Activated CD4-positive, alpha-beta T cell treated with anti-CD3 and anti-CD28 coated beads for 36 hours (primary cell): ENCODE measurements around the gene CFAP92. TPM values are rescaled to one million over a fixed set of nuclear protein-coding genes. Genes with fewer than 3 reads are reported as not detected.
"Not testable (repeated sequence)": the region's sequence is repeated elsewhere in the genome, so short reads cannot be mapped to it uniquely, and the experiment has no call there.

ENCODE experiments used
- ATAC-seq: fragments of 200-7000 bp; cut with Tn5 transposase; one replicate; pipeline ENCODE4 v1.10.0; 2021; ENCODE audit warnings: mild to moderate bottlenecking, moderate library complexity
- CTCF ChIA-PET: fragments of 350-600 bp; sonication (Branson Sonifier 250); formaldehyde crosslinking; loops from one replicate; lab custom pipeline; 2021; ENCODE audit warnings: antibody characterized with exemption; lab: Charles Lee
- POLR2A ChIA-PET: fragments of 350-600 bp; sonication (Branson Sonifier 250); formaldehyde crosslinking; loops from one replicate; lab custom pipeline; 2021; ENCODE audit warnings: antibody characterized with exemption, inconsistent platforms; lab: Charles Lee
- DNase-seq: peaks from one replicate; pipeline ENCODE4 v3.0.0-alpha.2; 2020
- H3K27ac Mint-ChIP-seq: one replicate; pipeline ENCODE4 v1.8.0; 2021; ENCODE audit warnings: mixed read lengths
- H3K27me3 Mint-ChIP-seq: one replicate; pipeline ENCODE4 v1.8.0; 2021; ENCODE audit warnings: mixed read lengths
- H3K36me3 Mint-ChIP-seq: one replicate; pipeline ENCODE4 v1.8.0; 2021; ENCODE audit warnings: low read depth, mixed read lengths
- H3K4me1 Mint-ChIP-seq: one replicate; pipeline ENCODE4 v1.8.0; 2021; ENCODE audit warnings: mixed read lengths
- H3K4me3 Mint-ChIP-seq: one replicate; pipeline ENCODE4 v1.8.0; 2021; ENCODE audit warnings: mild to moderate bottlenecking, moderate library complexity, mixed read lengths
- H3K9me3 Mint-ChIP-seq: one replicate; pipeline ENCODE4 v1.8.0; 2021; ENCODE audit warnings: low read depth, mixed read lengths
- intact Hi-C, 2 experiments: fragments of 100-400 bp; cut with DNase I in 1 of 2; cut with micrococcal nuclease in 1 of 2; formaldehyde crosslinking; loops; one replicate each; pipeline versions ENCODE4 v1.14.2 to v1.15.1; 2022 to 2024; cut with DNase I, micrococcal nuclease
- total RNA-seq, 2 experiments: library from RNA; stranded (reverse); gene quantifications; one replicate each; pipeline ENCODE4 v1.2.3, GENCODE V29; 2021

CFAP92 gene
- total RNA-seq, 2 experiments from 2014 or later, result 0.64 to 0.88 TPM

DNA sequence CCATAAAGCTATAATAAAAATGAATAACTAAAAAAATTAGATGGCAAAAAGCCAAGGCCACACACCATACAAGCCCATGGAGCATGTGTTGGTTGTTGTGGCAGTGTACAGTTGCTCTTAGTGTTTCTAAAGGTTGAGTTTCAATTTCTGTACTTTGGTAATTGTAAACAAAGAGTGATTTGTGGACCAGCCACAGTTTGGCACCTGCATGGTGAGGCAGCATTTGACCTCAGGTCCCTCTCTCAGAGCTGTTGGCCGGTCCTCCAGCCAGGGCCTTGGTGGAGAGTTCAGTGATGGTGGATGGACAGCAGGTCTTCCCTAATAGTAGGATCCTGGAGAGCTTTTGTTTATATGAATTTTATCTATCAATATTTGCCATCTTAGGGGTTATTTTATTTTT, 108.9 kb downstream of the CFAP92 start:
- DNase-seq, result no peak
- POLR2A ChIA-PET, result interaction anchor here (0.6 to 1.0 kb wide), 2 partner anchors 19 to 212 kb away, joined by 5 to 9 read pairs; no protein-coding TSS in a partner anchor
- intact Hi-C loops, result loop anchor here in 1 of 2 experiments (5.0 kb wide), 1 partner anchor 222 kb away; no protein-coding TSS in a partner anchor
- CTCF ChIA-PET, result interaction anchor here (1.0 to 1.3 kb wide), 3 partner anchors 10 to 125 kb away, joined by 3 to 5 read pairs (median 4); no protein-coding TSS in a partner anchor
- no peak for ATAC-seq
- Mint-ChIP-seq H3K27ac (peak overlapping the region; percentile 42), H3K36me3 (peaks cover 39% of the 10 kb centered on the region), H3K9me3 (no peaks in the 10 kb centered on the region), H3K27me3 (no peaks in the 10 kb centered on the region), H3K4me1 (peaks cover 42% of the 10 kb centered on the region), H3K4me3 (no peak overlapping the region)

DNA sequence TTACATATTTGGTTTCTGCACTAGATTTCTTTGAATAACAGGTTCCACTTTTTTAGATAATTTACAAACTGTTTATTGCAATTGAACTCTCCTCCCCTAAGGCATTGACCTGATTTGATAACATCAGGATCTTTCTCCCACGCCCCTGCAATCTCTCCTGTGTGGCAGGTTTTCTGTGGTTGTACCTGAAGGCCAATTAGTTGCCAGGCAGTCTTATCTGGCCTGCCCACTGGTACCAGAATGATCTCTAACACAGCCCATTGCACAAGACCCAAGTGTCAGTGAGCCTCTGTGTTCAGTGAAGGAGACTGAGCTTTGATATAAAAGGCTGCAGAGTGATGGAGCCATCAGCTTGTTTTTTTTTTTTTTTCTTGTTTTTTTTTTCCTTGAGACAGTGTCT, 111.2 kb downstream of the CFAP92 start:
- Mint-ChIP-seq H3K4me1 (peaks cover 50% of the 10 kb centered on the region), H3K27ac (no peak overlapping the region), H3K36me3 (peaks cover 46% of the 10 kb centered on the region), H3K27me3 (no peaks in the 10 kb centered on the region), H3K4me3 (no peak overlapping the region), H3K9me3 (no peaks in the 10 kb centered on the region)
- CTCF ChIA-PET, result interaction anchor here (1.5 kb wide), 1 partner anchor 274 kb away, joined by 3 read pairs; no protein-coding TSS in a partner anchor
- no peak for ATAC-seq
- intact Hi-C loops, result loop anchor here in 1 of 2 experiments (5.0 kb wide), 1 partner anchor 225 kb away; no protein-coding TSS in a partner anchor
- DNase-seq, result no peak
- POLR2A ChIA-PET, result interaction anchor here (1.0 kb wide), 1 partner anchor 102 kb away, joined by 3 read pairs; no protein-coding TSS in a partner anchor

DNA sequence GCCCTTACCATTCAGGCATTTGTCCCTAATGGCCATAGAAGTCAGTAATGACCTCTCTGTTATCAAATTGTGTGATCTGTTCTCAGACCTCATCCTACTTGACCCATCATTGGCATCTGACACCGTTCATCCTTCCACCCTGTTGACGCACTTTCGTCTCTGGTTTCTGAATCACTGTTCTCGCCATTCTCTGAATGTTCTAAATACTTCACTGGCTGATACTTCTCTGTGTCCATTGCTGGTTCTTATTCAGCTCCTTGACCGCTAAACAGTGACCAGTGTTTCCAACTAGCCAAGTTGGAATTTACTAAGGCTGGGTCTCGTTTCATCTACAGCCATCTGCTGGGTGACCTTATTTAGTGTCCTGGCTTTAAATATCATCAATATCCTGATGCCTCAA, 112.3 kb downstream of the CFAP92 start:
- ATAC-seq (no peak), DNase-seq (no peak)
- Mint-ChIP-seq H3K27ac (no peak overlapping the region), H3K27me3 (no peaks in the 10 kb centered on the region), H3K4me1 (peaks cover 58% of the 10 kb centered on the region), H3K4me3 (peak overlapping the region; percentile 97), H3K9me3 (no peaks in the 10 kb centered on the region), H3K36me3 (peaks cover 46% of the 10 kb centered on the region)
- ChIA-PET CTCF (interaction anchor here (1.8 kb wide), 1 partner anchor 89 kb away, joined by 6 read pairs; no protein-coding TSS in a partner anchor), POLR2A (no interaction called here)
- intact Hi-C loops, result loop anchor here in 1 of 2 experiments (5.0 kb wide), 1 partner anchor 226 kb away; no protein-coding TSS in a partner anchor

- POLR2A ChIA-PET, DNase-seq, H3K9me3 Mint-ChIP-seq, H3K27me3 Mint-ChIP-seq, ATAC-seq: not testable (repeated sequence)
- intact Hi-C loops, result loop anchor here in 1 of 2 experiments (5.0 kb wide), 1 partner anchor 227 kb away; no protein-coding TSS in a partner anchor
- Mint-ChIP-seq H3K4me1 (peaks cover 66% of the 10 kb centered on the region), H3K36me3 (peaks cover 46% of the 10 kb centered on the region), H3K4me3 (peak overlapping the region; percentile 97), H3K27ac (peak overlapping the region; percentile 99)
- CTCF ChIA-PET, result interaction anchor here (0.9 to 1.6 kb wide), 3 partner anchors 43 to 172 kb away, joined by 3 to 4 read pairs (median 4); no protein-coding TSS in a partner anchor
Measured at GRCh38 chr3:128880455-128880854, 113.4 kb downstream of the CFAP92 start.

GRCh38 chr3:128879991-128880390, 113.9 kb downstream of the CFAP92 start:
- POLR2A ChIA-PET, result interaction anchor here (1.2 to 1.3 kb wide), 2 partner anchors 12 to 91 kb away, joined by 4 read pairs; no protein-coding TSS in a partner anchor
- Mint-ChIP-seq H3K9me3 (no peaks in the 10 kb centered on the region), H3K36me3 (peaks cover 45% of the 10 kb centered on the region), H3K4me1 (peaks cover 67% of the 10 kb centered on the region), H3K27ac (peak overlapping the region; percentile 99), H3K27me3 (no peaks in the 10 kb centered on the region), H3K4me3 (peak overlapping the region; percentile 97)
- intact Hi-C loops, result loop anchor here (1.0 to 10.0 kb wide), 23 partner anchors 34 to 1208 kb away; partner anchors contain the start of genes COPG1 (in 2 of the 2), RPN1 (in 2 of the 2), ABTB1 (in 1 of the 2) and CFAP92 (in 1 of the 2)
- DNase-seq (peak; percentile 14), ATAC-seq (no peak)
- CTCF ChIA-PET, result interaction anchor here (0.9 to 2.4 kb wide), 9 partner anchors 43 to 367 kb away, joined by 3 to 19 read pairs (median 5); no protein-coding TSS in a partner anchor

DNA sequence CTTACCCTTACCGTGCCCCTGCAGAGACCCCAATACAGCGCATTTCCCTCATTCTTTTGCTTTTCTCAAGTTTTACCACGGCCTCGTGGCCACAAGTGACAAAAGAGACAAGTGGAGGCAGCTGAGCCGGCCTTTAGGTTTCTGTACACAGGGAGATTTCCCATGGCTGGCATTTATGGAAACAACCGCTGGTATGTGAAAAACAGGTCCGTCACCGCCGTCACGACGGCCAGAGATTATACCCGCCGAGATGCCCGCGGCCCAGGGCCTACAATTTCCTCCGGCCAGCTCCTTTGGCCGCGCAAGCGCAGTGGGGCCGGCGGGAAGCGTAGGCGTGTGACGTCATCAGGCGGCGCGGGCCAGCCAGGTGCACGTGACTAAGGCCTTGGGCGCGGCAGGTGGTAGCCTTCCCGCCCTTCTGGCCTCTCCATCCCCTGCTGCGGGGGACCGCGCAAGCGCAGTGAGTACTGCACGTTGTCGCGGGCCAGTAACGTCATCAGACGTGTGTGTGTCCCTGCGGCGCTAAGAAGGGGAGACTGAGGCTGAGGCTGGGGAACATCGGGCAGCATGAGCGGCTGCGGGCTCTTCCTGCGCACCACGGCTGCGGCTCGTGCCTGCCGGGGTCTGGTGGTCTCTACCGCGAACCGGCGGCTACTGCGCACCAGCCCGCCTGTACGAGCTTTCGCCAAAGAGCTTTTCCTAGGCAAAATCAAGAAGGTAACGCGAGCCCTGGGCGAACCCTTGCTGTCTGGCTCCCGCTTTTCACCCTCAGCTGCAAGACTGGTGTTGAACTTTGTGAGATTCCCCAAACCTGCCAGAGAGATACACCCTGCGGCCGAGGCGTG, 114.5 kb downstream of the CFAP92 start, which contains the start of gene ACAD9:
ACAD9 (plus strand) TSS at position 496 of the 845 bp plus-strand sequence; CDS start at position 568, 72 bp downstream.
- ChIA-PET POLR2A (interaction anchor here (0.6 to 1.8 kb wide), 12 partner anchors 11 to 436 kb away, joined by 3 to 8 read pairs (median 4); partner anchors contain the start of genes COPG1 and RPN1), CTCF (interaction anchor here (0.6 to 2.4 kb wide), 17 partner anchors 16 to 367 kb away, joined by 3 to 19 read pairs (median 5); no protein-coding TSS in a partner anchor)
- H3K4me3 Mint-ChIP-seq, result peak within 1 kb of the TSS; percentile 97
- intact Hi-C loops, result loop anchor here (1.0 to 10.0 kb wide), 22 partner anchors 33 to 1207 kb away; partner anchors contain the start of genes COPG1 (in 2 of the 2), RPN1 (in 2 of the 2), ABTB1 (in 1 of the 2) and CFAP92 (in 1 of the 2)
- no peaks in the 10 kb centered on the region for H3K27me3 Mint-ChIP-seq
- H3K4me1 Mint-ChIP-seq, result peaks cover 66% of the 10 kb centered on the region
- DNase-seq (peak; percentile 98), ATAC-seq (peak; percentile 92)
- H3K9me3 Mint-ChIP-seq, result no peaks in the 10 kb centered on the region
- peak within 1 kb of the TSS; percentile 99 for H3K27ac Mint-ChIP-seq
- peaks cover 40% of the 10 kb centered on the region for H3K36me3 Mint-ChIP-seq

GRCh38 chr3:128878556-128879124, 115.2 kb downstream of the CFAP92 start:
- ChIA-PET CTCF (interaction anchor here (0.6 to 2.4 kb wide), 17 partner anchors 15 to 373 kb away, joined by 3 to 19 read pairs (median 5); no protein-coding TSS in a partner anchor), POLR2A (interaction anchor here (0.6 to 1.8 kb wide), 13 partner anchors 10 to 437 kb away, joined by 3 to 8 read pairs (median 4); partner anchors contain the start of genes COPG1, RAB43 and RPN1)
- peak overlapping the region; percentile 99 for H3K27ac Mint-ChIP-seq
- H3K36me3 Mint-ChIP-seq, result peaks cover 35% of the 10 kb centered on the region
- H3K4me3 Mint-ChIP-seq, result peak overlapping the region; percentile 97
- H3K4me1 Mint-ChIP-seq, result peaks cover 59% of the 10 kb centered on the region
- no peaks in the 10 kb centered on the region for H3K9me3 Mint-ChIP-seq
- peak; percentile 37 for DNase-seq
- intact Hi-C loops, result loop anchor here (1.0 to 10.0 kb wide), 22 partner anchors 32 to 1206 kb away; partner anchors contain the start of genes COPG1 (in 2 of the 2), RPN1 (in 2 of the 2), ABTB1 (in 1 of the 2) and CFAP92 (in 1 of the 2)
- H3K27me3 Mint-ChIP-seq, result no peaks in the 10 kb centered on the region
- ATAC-seq, result peak; percentile 45

DNA sequence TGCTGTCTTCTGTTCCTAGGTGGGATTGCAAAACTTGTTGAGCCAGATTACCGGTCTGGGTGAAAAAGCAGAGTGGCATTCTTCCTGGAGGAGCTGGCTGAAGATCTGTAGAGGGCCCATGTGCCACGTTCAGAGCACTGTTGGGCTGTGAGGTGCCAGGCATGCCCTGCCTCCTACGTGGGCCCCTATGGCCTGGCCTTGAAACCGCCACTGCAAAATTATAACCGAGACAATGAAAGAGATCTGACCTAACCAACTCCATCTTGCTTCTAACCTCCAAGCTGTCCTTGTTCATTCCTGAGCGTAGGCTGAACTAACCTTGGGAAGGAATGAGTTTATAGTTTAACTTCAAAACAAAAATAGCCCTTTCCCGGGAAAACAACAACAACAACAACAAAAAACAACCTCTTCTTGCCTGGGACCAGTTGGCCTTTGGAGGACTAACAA, 115.8 kb downstream of the CFAP92 start:
- Mint-ChIP-seq H3K9me3 (no peaks in the 10 kb centered on the region), H3K4me3 (peak overlapping the region; percentile 97), H3K36me3 (peaks cover 34% of the 10 kb centered on the region), H3K27me3 (no peaks in the 10 kb centered on the region), H3K4me1 (peaks cover 57% of the 10 kb centered on the region), H3K27ac (peak overlapping the region; percentile 99)
- DNase-seq (no peak), ATAC-seq (no peak)
- ChIA-PET POLR2A (interaction anchor here (0.7 to 1.8 kb wide), 5 partner anchors 74 to 551 kb away, joined by 3 to 6 read pairs (median 4); partner anchors contain the start of gene RAB43), CTCF (interaction anchor here (0.6 to 2.4 kb wide), 13 partner anchors 15 to 374 kb away, joined by 3 to 19 read pairs (median 5); no protein-coding TSS in a partner anchor)
- intact Hi-C loops, result loop anchor here (2.0 to 10.0 kb wide), 6 partner anchors 45 to 756 kb away; partner anchors contain the start of genes COPG1 (in 2 of the 2), CNBP (in 1 of the 2) and RUVBL1 (in 1 of the 2)

GRCh38 chr3:128875556-128876120, 118.2 kb downstream of the CFAP92 start:
- ATAC-seq (peak; percentile 67), DNase-seq (peak; percentile 85)
- Mint-ChIP-seq H3K36me3 (peaks cover 17% of the 10 kb centered on the region), H3K4me3 (no peak overlapping the region), H3K27me3 (no peaks in the 10 kb centered on the region), H3K9me3 (no peaks in the 10 kb centered on the region), H3K27ac (no peak overlapping the region), H3K4me1 (peaks cover 34% of the 10 kb centered on the region)
- CTCF ChIA-PET, result interaction anchor here (0.6 to 3.0 kb wide), 21 partner anchors 9 to 267 kb away, joined by 3 to 23 read pairs (median 4); no protein-coding TSS in a partner anchor
- intact Hi-C loops, result loop anchor here (1.0 to 10.0 kb wide), 4 partner anchors 48 to 753 kb away; partner anchors contain the start of genes COPG1 (in 2 of the 2) and RUVBL1 (in 1 of the 2)
- POLR2A ChIA-PET, result interaction anchor here (0.7 kb wide), 1 partner anchor 19 kb away, joined by 3 read pairs; no protein-coding TSS in a partner anchor
